GM12878 (cell line): ENCODE data around the gene IZUMO1. TPM values are rescaled to one million over a fixed set of nuclear protein-coding genes. Genes with fewer than 3 reads are reported as not detected.

Experiments used
- ATAC-seq: fragments of 200-7000 bp; cut with Tn5 transposase; 3 replicates; pipeline ENCODE4 v1.9.1; 2020; ENCODE audit warnings: mild to moderate bottlenecking, moderate library complexity
- BruUV-seq: library from RNA; stranded (reverse); fragments of 400-500 nt; replicated peaks from 2 replicates; lab custom pipeline; 2021; lab: Mats Ljungman, UMichigan
- CTCF ChIA-PET: fragments of 300-600 bp; sonication (Branson Sonifier 250); formaldehyde crosslinking; extraction: SDS; loops from one replicate; lab custom pipeline; 2021; ENCODE audit warnings: inconsistent platforms; lab: Yijun Ruan, JAX
- POLR2A ChIA-PET: fragments of 350-600 bp; formaldehyde crosslinking; extraction: SDS; loops from one replicate; lab custom pipeline; 2021; ENCODE audit warnings: inconsistent platforms; lab: Charles Lee
- RAD21 ChIA-PET: fragments of 300-600 bp; sonication (Branson Sonifier 250); formaldehyde crosslinking; loops from one replicate; lab custom pipeline; 2023; ENCODE audit warnings: antibody characterized with exemption; ENCODE audit not compliant: unreplicated experiment; lab: Charles Lee
- SMC1A ChIA-PET: fragments of 300-600 bp; sonication (Branson Sonifier 250); formaldehyde crosslinking; loops from one replicate; lab custom pipeline; 2023; ENCODE audit not compliant: unreplicated experiment, uncharacterized antibody; lab: Charles Lee
- DNase-seq: peaks from one replicate; pipeline ENCODE4 v3.0.0-alpha.2; 2011; ENCODE audit warnings: low read depth, low spot score
- FAIRE-seq: peaks from 3 replicates; lab custom pipeline; 2011; peaks lifted over from hg19 to GRCh38; lab: Jason Lieb, UNC
- H2AFZ ChIP-seq: 2 replicates; pipeline ENCODE4 v1.6.0; 2011; ENCODE audit warnings: low read depth, low read length, control low read depth; ENCODE audit not compliant: control insufficient read depth
- H3K27ac ChIP-seq: 2 replicates; pipeline ENCODE4 v1.5.1; 2011; ENCODE audit warnings: control low read depth; ENCODE audit not compliant: control insufficient read depth, insufficient read depth
- H3K27me3 ChIP-seq, 2 experiments: replicated peaks in 1 of 2; 2 replicates each; pipeline versions ENCODE4 v1.6.0 to v1.6.1; 2011; ENCODE audit warnings: low read length in 1 of 2; ENCODE audit not compliant: control insufficient read depth in 2 of 2, insufficient read depth in 2 of 2
- H3K36me3 ChIP-seq, 2 experiments: 2 replicates each; pipeline ENCODE4 v1.5.1; 2011; ENCODE audit warnings: low read length in 1 of 2; ENCODE audit not compliant: control insufficient read depth in 2 of 2, insufficient read depth in 2 of 2
- H3K4me1 ChIP-seq: 2 replicates; pipeline ENCODE4 v1.6.1; 2011; ENCODE audit warnings: mild to moderate bottlenecking, low read length, moderate library complexity, mixed read lengths; ENCODE audit not compliant: control insufficient read depth, insufficient read depth
- H3K4me2 ChIP-seq: 2 replicates; pipeline ENCODE4 v1.6.0; 2011; ENCODE audit warnings: control low read depth; ENCODE audit not compliant: control insufficient read depth, insufficient read depth
- H3K4me3 ChIP-seq: fragments of 200-600 bp; sonication (generic); 2 replicates; pipeline ENCODE4 v1.5.1; 2016
- H3K79me2 ChIP-seq: 2 replicates; pipeline ENCODE4 v1.6.0; 2011; ENCODE audit warnings: low read length; ENCODE audit not compliant: control insufficient read depth, insufficient read depth
- H3K9ac ChIP-seq: 2 replicates; pipeline ENCODE4 v1.8.0; 2011; ENCODE audit warnings: low read length, control low read depth, mixed read lengths; ENCODE audit not compliant: control insufficient read depth, insufficient read depth
- H3K9me3 ChIP-seq: replicated peaks from 3 replicates; pipeline ENCODE4 v1.5.1; 2011; ENCODE audit warnings: mild to moderate bottlenecking, low read length; ENCODE audit not compliant: control insufficient read depth, insufficient read depth
- H4K20me1 ChIP-seq: 2 replicates; pipeline ENCODE4 v1.6.0; 2011; ENCODE audit not compliant: control insufficient read depth, insufficient read depth
- ATF7 ChIP-seq: fragments of 450-650 bp; IDR thresholded peaks from 2 replicates; pipeline ENCODE4 v1.6.1; 2016; ENCODE audit warnings: low read depth, mild to moderate bottlenecking
- CBX5 ChIP-seq: sonication (generic); IDR thresholded peaks from 2 replicates; pipeline ENCODE4 v1.6.1; 2016; ENCODE audit warnings: low read depth, moderate library complexity, mild to moderate bottlenecking, inconsistent platforms
- CHD1 ChIP-seq: IDR thresholded peaks from 2 replicates; pipeline ENCODE4 v1.6.1; 2012; ENCODE audit warnings: low read depth, low read length, improper control_type of control experiment
- EED ChIP-seq: sonication (generic); IDR thresholded peaks from 2 replicates; pipeline ENCODE4 v1.6.1; 2016; ENCODE audit warnings: antibody characterized with exemption, low read depth
- HDAC6 ChIP-seq: fragments of 200-600 bp; sonication (generic); IDR thresholded peaks from one replicate; pipeline ENCODE4 v1.8.0; 2017; ENCODE audit warnings: antibody characterized with exemption; ENCODE audit not compliant: unreplicated experiment
- HDGF ChIP-seq: fragments of 450-650 bp; IDR thresholded peaks from 2 replicates; pipeline ENCODE4 v1.6.1; 2016; ENCODE audit warnings: antibody characterized with exemption
- IKZF2 ChIP-seq, 2 experiments: fragments of 450-650 bp; IDR thresholded peaks; 2 replicates each; pipeline ENCODE4 v1.6.1; 2017; ENCODE audit warnings: mild to moderate bottlenecking in 2 of 2, moderate library complexity in 2 of 2
- MYC ChIP-seq: IDR thresholded peaks from 2 replicates; pipeline ENCODE4 v1.6.1; 2011; ENCODE audit warnings: mild to moderate bottlenecking, low read length, moderate library complexity, inconsistent platforms; ENCODE audit not compliant: insufficient read depth, insufficient replicate concordance, insufficient read length, severe bottlenecking
- POLR2AphosphoS2 ChIP-seq: IDR thresholded peaks from 2 replicates; pipeline ENCODE4 v1.6.1; 2011; ENCODE audit warnings: low read depth, mild to moderate bottlenecking, low read length, improper control_type of control experiment, moderate library complexity
- RAD21 ChIP-seq: IDR thresholded peaks from 2 replicates; pipeline ENCODE4 v1.6.1; 2011; ENCODE audit warnings: mild to moderate bottlenecking, low read depth, low read length, moderate library complexity; ENCODE audit not compliant: insufficient read depth
- SMARCA5 ChIP-seq: fragments of 450-650 bp; IDR thresholded peaks from 2 replicates; pipeline ENCODE4 v1.6.1; 2017; ENCODE audit warnings: mild to moderate bottlenecking
- WGBS: methylation state at CpG from one replicate; pipeline ENCODE4 v1.1.6; 2016; ENCODE audit warnings: low lambda C conversion rate; ENCODE audit not compliant: insufficient replicate concordance, insufficient coverage; ENCODE audit errors: missing lambda C conversion rate; 5-methylcytosine and 5-hydroxymethylcytosine counted together
- in situ Hi-C: fragments of 300-500 bp; cut with MboI; formaldehyde crosslinking; loops from 9 replicates; pipeline ENCODE4 v1.14.3; 2018; ENCODE audit warnings: mixed read lengths
- intact Hi-C: fragments of 100-400 bp; cut with micrococcal nuclease; formaldehyde crosslinking; loops from one replicate; pipeline ENCODE4 v1.14.2; 2022; ENCODE audit not compliant: unreplicated experiment
- polyA plus RNA-seq, 11 experiments: library from polyadenylated mRNA; depleted of rRNA in 4 of 11; unstranded in 6 of 11; stranded (reverse) in 5 of 11; fragments of >200 nt; fragmentation: Nextera tagmentation in 4 of 11; fragmentation: Illumina TruSeq in 1 of 11; extraction: Ambion mirVana in 4 of 11; extraction: Trizol in 1 of 11; gene quantifications; 1 replicate in 1 of 11; 2 replicates in 10 of 11; pipeline versions ENCODE4 v1.2.1 to v1.2.3, GENCODE V29; 2011 to 2016; ENCODE audit warnings: inconsistent platforms in 2 of 11, missing spikeins in 2 of 11, low read depth in 1 of 11
- total RNA-seq, 4 experiments: library from RNA; depleted of rRNA in 3 of 4; stranded (reverse); fragments of >200 nt in 3 of 4; fragmentation: Illumina TruSeq in 1 of 4; extraction: Trizol in 1 of 4; gene quantifications; 2 replicates each; pipeline versions ENCODE4 v1.2.1 to v1.2.3, GENCODE V29; 2013 to 2021
- TF ChIP-seq, protein P1 (sequence below): IDR thresholded peaks from 2 replicates; pipeline ENCODE4 v1.6.1; 2011; ENCODE audit warnings: mild to moderate bottlenecking, low read depth, low read length, moderate library complexity; ENCODE audit not compliant: insufficient replicate concordance
- TF ChIP-seq, protein P2 (sequence below): fragments of 450-650 bp; IDR thresholded peaks from 2 replicates; pipeline ENCODE4 v1.6.1; 2017; ENCODE audit warnings: borderline replicate concordance
- TF ChIP-seq, protein P3 (sequence below): fragments of 450-650 bp; IDR thresholded peaks from 2 replicates; pipeline ENCODE4 v1.6.1; 2016; ENCODE audit warnings: mild to moderate bottlenecking

IZUMO1 gene
- total and polyA plus RNA-seq, 10 of the 15 experiments (the other 5 are each of a cell fraction or from before 2014, with no cell fraction given), result not detected

DNA sequence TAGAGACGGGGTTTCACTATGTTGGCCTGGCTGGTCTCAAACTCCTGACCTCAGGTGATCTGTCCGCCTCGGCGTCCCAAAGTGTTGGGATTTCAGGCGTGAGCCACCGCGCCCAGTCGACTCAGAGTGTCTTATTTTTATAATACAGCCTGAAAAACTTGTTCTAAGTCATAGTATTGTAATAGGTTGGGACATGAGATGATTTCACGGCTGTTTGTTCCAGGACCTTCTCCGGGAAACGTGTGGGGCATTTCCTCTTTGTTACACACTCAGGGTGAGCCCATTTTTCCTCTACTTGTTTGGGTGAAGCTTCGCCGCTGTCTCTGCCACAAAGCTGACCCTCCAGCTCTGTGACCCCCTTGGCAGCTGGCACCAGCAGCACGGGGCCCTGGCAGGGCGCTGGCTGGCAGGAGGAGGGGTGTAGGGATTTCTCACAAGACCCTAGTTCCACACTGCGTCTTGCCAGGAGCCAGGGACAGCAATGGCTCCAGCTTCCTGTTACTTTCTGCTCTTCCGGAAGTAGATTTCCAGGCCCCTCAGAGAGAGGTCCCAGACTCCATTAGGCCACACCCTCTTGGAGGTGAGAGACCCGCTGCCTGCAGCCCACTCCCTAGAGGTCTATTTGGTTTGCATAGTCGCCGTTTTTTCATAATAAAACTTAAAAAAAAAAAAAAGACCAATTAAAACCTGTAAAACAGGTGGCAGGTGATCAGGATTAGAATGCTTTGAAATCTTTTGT is 24.2 kb upstream of the IZUMO1 start:
- Histone ChIP-seq H3K27me3 (no peaks in the 10 kb centered on the region; a peak in 1 of 4 replicates), H3K9me3 (no peaks in the 10 kb centered on the region), H2AFZ (no peak overlapping the region), H3K4me1 (no peaks in the 10 kb centered on the region), H4K20me1 (no peaks in the 10 kb centered on the region), H3K27ac (no peak overlapping the region), H3K36me3 (no peaks in the 10 kb centered on the region), H3K4me3 (no peak overlapping the region), H3K4me2 (no peak overlapping the region), H3K9ac (no peak overlapping the region), H3K79me2 (no peaks in the 10 kb centered on the region)
- no TSS peak for BruUV-seq
- RAD21 ChIA-PET, result no interaction called here
- TF ChIP-seq HDGF (no peak), POLR2AphosphoS2 (no peak), EED (no peak)
- WGBS, result 45% methylated on average over 20 of the region's 20 CpGs
- no peak for FAIRE-seq
- SMC1A ChIA-PET, result no interaction called here
- POLR2A ChIA-PET, result no interaction called here
- intact Hi-C loops, result no loop called here
- no peak for DNase-seq
- in situ Hi-C loops, result no loop called here
- CTCF ChIA-PET, result interaction anchor here (0.7 kb wide), 1 partner anchor 17 kb away, joined by 3 read pairs; no protein-coding TSS in a partner anchor
- ATAC-seq, result no peak

DNA sequence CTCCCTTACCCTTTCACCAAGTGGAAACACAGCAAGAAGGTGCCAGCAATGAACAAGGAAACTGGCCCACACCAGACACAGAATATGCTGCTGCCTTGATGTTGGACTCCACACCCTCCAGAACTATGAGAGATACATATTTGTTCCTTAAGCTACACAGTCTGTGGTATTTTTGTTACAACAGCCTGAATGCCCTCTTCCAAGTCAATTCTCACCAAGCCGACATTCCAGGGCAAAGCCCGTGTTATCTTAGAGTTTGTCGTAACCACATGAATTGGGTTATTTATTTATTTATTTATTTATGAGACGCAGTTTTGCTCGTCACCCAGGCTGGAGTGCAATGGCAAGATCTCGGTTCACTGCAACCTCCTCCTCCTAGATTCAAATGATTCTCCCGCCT is 23.6 kb upstream of the IZUMO1 start:
- intact Hi-C loops (no loop called here), in situ Hi-C loops (no loop called here)
- H3K27ac ChIP-seq, result no peak overlapping the region
- BruUV-seq, result no TSS peak
- FAIRE-seq (no peak), DNase-seq (no peak), ATAC-seq (no peak)
- no peaks in the 10 kb centered on the region for H3K4me1 ChIP-seq
- H3K9ac ChIP-seq, result no peak overlapping the region
- POLR2A ChIA-PET, result no interaction called here
- no peak overlapping the region for H3K4me3 ChIP-seq
- 51% methylated on average over 7 of the region's 7 CpGs for WGBS
- H3K36me3 ChIP-seq, result no peaks in the 10 kb centered on the region
- no peaks in the 10 kb centered on the region for H4K20me1 ChIP-seq
- SMC1A ChIA-PET, result no interaction called here
- no peak overlapping the region for H3K4me2 ChIP-seq
- H3K9me3 ChIP-seq, result no peaks in the 10 kb centered on the region
- CTCF ChIA-PET, result interaction anchor here (0.7 to 1.1 kb wide), 2 partner anchors 18 to 93 kb away, joined by 3 read pairs; no protein-coding TSS in a partner anchor
- H3K27me3 ChIP-seq, result no peaks in the 10 kb centered on the region; a peak in 1 of 4 replicates
- RAD21 ChIA-PET, result no interaction called here
- H2AFZ ChIP-seq, result no peak overlapping the region
- H3K79me2 ChIP-seq, result no peaks in the 10 kb centered on the region
- TF ChIP-seq, protein P1, sequence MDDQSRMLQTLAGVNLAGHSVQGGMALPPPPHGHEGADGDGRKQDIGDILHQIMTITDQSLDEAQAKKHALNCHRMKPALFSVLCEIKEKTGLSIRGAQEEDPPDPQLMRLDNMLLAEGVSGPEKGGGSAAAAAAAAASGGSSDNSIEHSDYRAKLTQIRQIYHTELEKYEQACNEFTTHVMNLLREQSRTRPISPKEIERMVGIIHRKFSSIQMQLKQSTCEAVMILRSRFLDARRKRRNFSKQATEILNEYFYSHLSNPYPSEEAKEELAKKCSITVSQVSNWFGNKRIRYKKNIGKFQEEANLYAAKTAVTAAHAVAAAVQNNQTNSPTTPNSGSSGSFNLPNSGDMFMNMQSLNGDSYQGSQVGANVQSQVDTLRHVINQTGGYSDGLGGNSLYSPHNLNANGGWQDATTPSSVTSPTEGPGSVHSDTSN, result no peak
- TF ChIP-seq RAD21, result no peak
- no peak for TF ChIP-seq IKZF2 (IDR thresholded peaks at IDR 0.05)
- TF ChIP-seq, protein P2, sequence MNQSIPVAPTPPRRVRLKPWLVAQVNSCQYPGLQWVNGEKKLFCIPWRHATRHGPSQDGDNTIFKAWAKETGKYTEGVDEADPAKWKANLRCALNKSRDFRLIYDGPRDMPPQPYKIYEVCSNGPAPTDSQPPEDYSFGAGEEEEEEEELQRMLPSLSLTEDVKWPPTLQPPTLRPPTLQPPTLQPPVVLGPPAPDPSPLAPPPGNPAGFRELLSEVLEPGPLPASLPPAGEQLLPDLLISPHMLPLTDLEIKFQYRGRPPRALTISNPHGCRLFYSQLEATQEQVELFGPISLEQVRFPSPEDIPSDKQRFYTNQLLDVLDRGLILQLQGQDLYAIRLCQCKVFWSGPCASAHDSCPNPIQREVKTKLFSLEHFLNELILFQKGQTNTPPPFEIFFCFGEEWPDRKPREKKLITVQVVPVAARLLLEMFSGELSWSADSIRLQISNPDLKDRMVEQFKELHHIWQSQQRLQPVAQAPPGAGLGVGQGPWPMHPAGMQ, result no peak
- TF ChIP-seq ATF7, result no peak
- no peak for TF ChIP-seq POLR2AphosphoS2
- TF ChIP-seq HDAC6, result no peak
- no peak for TF ChIP-seq SMARCA5
- TF ChIP-seq, protein P3, sequence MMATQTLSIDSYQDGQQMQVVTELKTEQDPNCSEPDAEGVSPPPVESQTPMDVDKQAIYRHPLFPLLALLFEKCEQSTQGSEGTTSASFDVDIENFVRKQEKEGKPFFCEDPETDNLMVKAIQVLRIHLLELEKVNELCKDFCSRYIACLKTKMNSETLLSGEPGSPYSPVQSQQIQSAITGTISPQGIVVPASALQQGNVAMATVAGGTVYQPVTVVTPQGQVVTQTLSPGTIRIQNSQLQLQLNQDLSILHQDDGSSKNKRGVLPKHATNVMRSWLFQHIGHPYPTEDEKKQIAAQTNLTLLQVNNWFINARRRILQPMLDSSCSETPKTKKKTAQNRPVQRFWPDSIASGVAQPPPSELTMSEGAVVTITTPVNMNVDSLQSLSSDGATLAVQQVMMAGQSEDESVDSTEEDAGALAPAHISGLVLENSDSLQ, result no peak
- TF ChIP-seq CBX5, result no peak
- no peak for TF ChIP-seq CHD1
- TF ChIP-seq MYC, result no peak
